Endothelial cell of umbilical vein (primary cell): ENCODE data around the gene FAM161A. TPM values are rescaled to one million over a fixed set of nuclear protein-coding genes. Genes with fewer than 3 reads are reported as not detected.

ENCODE experiments used
- BruUV-seq: library from RNA; stranded (reverse); fragments of 400-500 nt; replicated peaks from 2 replicates; lab custom pipeline; 2021; lab: Mats Ljungman, UMichigan
- CTCF ChIA-PET: fragments of 300-600, 350-600 bp; sonication (Branson Sonifier 250); formaldehyde crosslinking; loops from one replicate; lab custom pipeline; 2021; ENCODE audit warnings: antibody characterized with exemption, inconsistent platforms; lab: Charles Lee
- POLR2A ChIA-PET: fragments of 300-600, 350-600 bp; sonication (Branson Sonifier 250); formaldehyde crosslinking; loops from one replicate; lab custom pipeline; 2021; ENCODE audit warnings: antibody characterized with exemption, inconsistent platforms; lab: Charles Lee
- DNase-seq: peaks from one replicate; pipeline ENCODE4 v3.0.0-alpha.2; 2011; ENCODE audit warnings: low read depth, low spot score
- FAIRE-seq: peaks from 2 replicates; lab custom pipeline; 2011; peaks lifted over from hg19 to GRCh38; lab: Jason Lieb, UNC
- H2AFZ ChIP-seq: 2 replicates; pipeline ENCODE4 v1.6.0; 2012; ENCODE audit warnings: low read depth, low read length, control low read depth, inconsistent platforms
- H3K27ac ChIP-seq: 2 replicates; pipeline ENCODE4 v1.5.1; 2011; ENCODE audit warnings: low read depth, mild to moderate bottlenecking, control low read depth, low read length, moderate library complexity; ENCODE audit not compliant: insufficient read depth
- H3K27me3 ChIP-seq, 2 experiments: 2 replicates each; pipeline versions ENCODE4 v1.6.0 to v1.6.1; 2011; ENCODE audit warnings: low read length in 2 of 2, mixed read lengths in 1 of 2; ENCODE audit not compliant: control insufficient read depth in 2 of 2, insufficient read depth in 2 of 2
- H3K36me3 ChIP-seq, 2 experiments: 2 replicates in 1 of 2; 3 replicates in 1 of 2; pipeline ENCODE4 v1.5.1; 2011; ENCODE audit warnings: low read length in 2 of 2, mild to moderate bottlenecking in 1 of 2, moderate library complexity in 1 of 2; ENCODE audit not compliant: control insufficient read depth in 2 of 2, insufficient read depth in 2 of 2; ENCODE audit errors: extremely low read depth in 1 of 2
- H3K4me1 ChIP-seq: 3 replicates; pipeline ENCODE4 v1.5.1; 2011; ENCODE audit warnings: mild to moderate bottlenecking, low read length; ENCODE audit not compliant: control insufficient read depth, insufficient read depth; ENCODE audit errors: extremely low read depth
- H3K4me2 ChIP-seq: 2 replicates; pipeline ENCODE4 v1.6.1; 2011; ENCODE audit warnings: low read length, control low read depth, mixed read lengths; ENCODE audit not compliant: insufficient read depth
- H3K4me3 ChIP-seq, 3 experiments: fragments of 200-600 bp in 1 of 3; sonication (generic), shearing (Covaris generic) in 1 of 3; replicated peaks in 1 of 3; 2 replicates each; pipeline ENCODE4 v1.5.1; 2011 to 2016; ENCODE audit warnings: control low read depth in 3 of 3, low read length in 3 of 3, mild to moderate bottlenecking in 2 of 3, inconsistent platforms in 1 of 3, low read depth in 1 of 3, moderate library complexity in 1 of 3; ENCODE audit not compliant: insufficient read depth in 1 of 3
- H3K79me2 ChIP-seq: 2 replicates; pipeline ENCODE4 v1.6.0; 2012; ENCODE audit warnings: low read length, inconsistent platforms; ENCODE audit not compliant: control insufficient read depth, insufficient read depth
- H3K9ac ChIP-seq: replicated peaks from 2 replicates; pipeline ENCODE3; 2011; ENCODE audit warnings: low read length, control low read depth; ENCODE audit not compliant: insufficient read depth; ENCODE audit errors: extremely low read depth
- H3K9me1 ChIP-seq: replicated peaks from 3 replicates; pipeline ENCODE4 v1.6.0; 2011; ENCODE audit warnings: mild to moderate bottlenecking, low read length; ENCODE audit not compliant: control insufficient read depth, insufficient read depth; ENCODE audit errors: extremely low read depth
- H3K9me3 ChIP-seq: replicated peaks from 2 replicates; pipeline ENCODE4 v1.5.1; 2012; ENCODE audit warnings: low read length, inconsistent platforms; ENCODE audit not compliant: control insufficient read depth, insufficient read depth
- H4K20me1 ChIP-seq: replicated peaks from 2 replicates; pipeline ENCODE3; 2011; ENCODE audit warnings: mild to moderate bottlenecking, low read length; ENCODE audit not compliant: control insufficient read depth, insufficient read depth; ENCODE audit errors: extremely low read depth
- CTCF ChIP-seq, 2 donors: IDR thresholded peaks; 1 replicate in 1 of 2; 2 replicates in 1 of 2; pipeline ENCODE4 v1.5.1; 2011; ENCODE audit warnings: low read length in 2 of 2, mild to moderate bottlenecking in 2 of 2, moderate library complexity in 2 of 2, control low read depth in 1 of 2, inconsistent platforms in 1 of 2, low read depth in 1 of 2; ENCODE audit not compliant: insufficient read depth in 1 of 2; ENCODE audit errors: extremely low read depth in 1 of 2
- EZH2 ChIP-seq: IDR thresholded peaks from 2 replicates; pipeline ENCODE4 v1.6.1; 2012; ENCODE audit warnings: borderline replicate concordance, low read depth, mild to moderate bottlenecking, moderate library complexity, low read length, inconsistent platforms; ENCODE audit not compliant: severe bottlenecking
- FOS ChIP-seq: IDR thresholded peaks from 2 replicates; pipeline ENCODE4 v1.6.1; 2011; ENCODE audit warnings: mild to moderate bottlenecking, low read length, moderate library complexity, borderline replicate concordance; ENCODE audit not compliant: insufficient read depth
- GATA2 ChIP-seq: IDR thresholded peaks from 2 replicates; pipeline ENCODE4 v1.7.0; 2011; ENCODE audit warnings: low read depth, mild to moderate bottlenecking, moderate library complexity, mixed read lengths, low read length; ENCODE audit not compliant: insufficient read length, insufficient read depth
- JUN ChIP-seq: IDR thresholded peaks from 2 replicates; pipeline ENCODE4 v1.6.1; 2011; ENCODE audit warnings: borderline replicate concordance, low read depth; ENCODE audit not compliant: insufficient read length, insufficient read depth
- MAX ChIP-seq: IDR thresholded peaks from 2 replicates; pipeline ENCODE4 v1.6.1; 2011; ENCODE audit not compliant: insufficient read depth, insufficient read length
- MYC ChIP-seq: IDR thresholded peaks from one replicate; pipeline ENCODE4 v1.6.1; 2011; ENCODE audit warnings: mild to moderate bottlenecking, low read depth, low read length
- POLR2A ChIP-seq: IDR thresholded peaks from 2 replicates; pipeline ENCODE4 v1.6.1; 2012; ENCODE audit warnings: low read depth, mild to moderate bottlenecking, control low read depth, low read length
- POLR2AphosphoS5 ChIP-seq: IDR thresholded peaks from 2 replicates; pipeline ENCODE4 v1.6.1; 2012; ENCODE audit warnings: low read depth, mild to moderate bottlenecking, control low read depth, low read length, moderate library complexity; ENCODE audit not compliant: insufficient read depth
- dilution Hi-C: fragments of 300-500 bp; cut with MboI; formaldehyde crosslinking; loops from one replicate; pipeline ENCODE4 v1.15.0; 2019; ENCODE audit warnings: low sequenced_read_pairs; ENCODE audit not compliant: extremely low pct_ligation_motif_present
- intact Hi-C: fragments of 100-400 bp; cut with micrococcal nuclease; formaldehyde crosslinking; loops from one replicate; pipeline ENCODE4 v1.10.0; 2022
- polyA plus RNA-seq, 4 experiments: library from polyadenylated mRNA; depleted of rRNA in 3 of 4; stranded (reverse) in 3 of 4; unstranded in 1 of 4; fragments of >200 nt; gene quantifications; 2 replicates each; pipeline versions ENCODE4 v1.2.1 to v1.2.3, GENCODE V29; 2011 to 2012; ENCODE audit warnings: missing spikeins in 1 of 4
- total RNA-seq: library from RNA; stranded (reverse); gene quantifications from 2 replicates; pipeline ENCODE4 v1.2.3, GENCODE V29; 2021

Gene FAM161A
- total and polyA plus RNA-seq, 2 donors (not counting 3 experiments of a cell fraction or from before 2014, with no cell fraction given), result 0.81 to 6.1 TPM

GRCh38 chr2:61784643-61785042, 69.2 kb downstream of the FAM161A start:
- H3K27me3 ChIP-seq, result no peaks in the 10 kb centered on the region
- TF ChIP-seq EZH2 (no peak), MAX (no peak), GATA2 (no peak), POLR2AphosphoS5 (no peak), FOS (no peak), JUN (no peak), POLR2A (no peak), CTCF (IDR thresholded peaks at IDR 0.05; ENCODE audit: extremely low read depth in 1 of 2, insufficient read depth in 1 of 2, low read depth in 1 of 2, low read length in 2 of 2) (no peak), MYC (no peak)
- FAIRE-seq (no peak), DNase-seq (no peak)
- no peaks in the 10 kb centered on the region for H3K9me3 ChIP-seq
- intact Hi-C loops, result no loop called here
- no peak overlapping the region for H3K9ac ChIP-seq
- no peaks in the 10 kb centered on the region for H3K79me2 ChIP-seq
- H3K36me3 ChIP-seq, result no peaks in the 10 kb centered on the region
- H3K27ac ChIP-seq, result no peak overlapping the region
- no peak overlapping the region for H3K4me3 ChIP-seq
- no peaks in the 10 kb centered on the region for H3K4me1 ChIP-seq
- dilution Hi-C loops, result no loop called here
- H3K9me1 ChIP-seq, result no peaks in the 10 kb centered on the region
- no peak overlapping the region for H3K4me2 ChIP-seq
- no peaks in the 10 kb centered on the region for H4K20me1 ChIP-seq
- POLR2A ChIA-PET, result no interaction called here
- H2AFZ ChIP-seq, result no peak overlapping the region
- BruUV-seq, result no TSS peak
- CTCF ChIA-PET, result interaction anchor here (1.1 kb wide), 1 partner anchor 9 kb away, joined by 4 read pairs; no protein-coding TSS in a partner anchor
